Muscle layer of colon (tissue), 2 donors: Measurements from ENCODE around the gene FRMD5.

Experiments
- H3K27ac ChIP-seq: one replicate; pipeline ENCODE4 v1.7.0; 2013; ENCODE audit warnings: low read depth, mild to moderate bottlenecking, low read length, moderate library complexity
- H3K27me3 ChIP-seq, 2 donors: one replicate each; pipeline ENCODE4 v1.7.0; 2013; ENCODE audit warnings: low read length in 2 of 2, mild to moderate bottlenecking in 2 of 2; ENCODE audit not compliant: insufficient read depth in 2 of 2, control insufficient read depth in 1 of 2
- H3K36me3 ChIP-seq: one replicate; pipeline ENCODE4 v1.7.0; 2013; ENCODE audit warnings: mild to moderate bottlenecking, low read length; ENCODE audit not compliant: insufficient read depth
- H3K4me1 ChIP-seq: one replicate; pipeline ENCODE4 v1.7.0; 2013; ENCODE audit warnings: mild to moderate bottlenecking, low read length; ENCODE audit not compliant: insufficient read depth
- H3K4me3 ChIP-seq, 2 donors: one replicate each; pipeline ENCODE4 v1.7.0; 2013; ENCODE audit warnings: low read length in 2 of 2, low read depth in 1 of 2, mild to moderate bottlenecking in 1 of 2, moderate library complexity in 1 of 2
- H3K9ac ChIP-seq: one replicate; pipeline ENCODE4 v1.7.0; 2013; ENCODE audit warnings: low read length
- H3K9me3 ChIP-seq: one replicate; pipeline ENCODE4 v1.7.0; 2013; ENCODE audit warnings: mild to moderate bottlenecking, low read length
- donor health status: abdominal sarcoma.
- donor health status: Adenocarcinoma of cecum.

FRMD5 gene

DNA sequence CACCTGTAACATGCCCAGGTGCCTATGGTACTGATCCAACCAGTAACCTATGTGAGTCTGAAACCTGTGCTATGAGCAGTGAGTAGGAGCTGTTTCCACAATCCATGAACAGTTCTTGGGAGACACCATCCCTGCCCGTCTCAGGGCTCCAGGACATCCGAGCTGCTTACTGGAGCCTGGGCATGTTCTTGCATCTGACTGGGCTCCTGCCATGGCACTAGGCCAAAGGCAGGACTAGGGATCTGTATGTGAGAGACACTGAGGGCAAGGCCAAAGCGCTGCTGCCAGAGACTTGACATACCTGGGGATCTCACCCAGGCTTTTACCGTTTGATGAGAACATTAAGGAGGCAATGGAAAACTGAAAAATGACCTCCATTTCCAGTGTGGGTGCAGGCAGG is 308.5 kb downstream of the FRMD5 start:
- no peak overlapping the region for H3K9ac ChIP-seq
- H3K4me3 ChIP-seq, result no peak overlapping the region
- no peaks in the 10 kb centered on the region for H3K27me3 ChIP-seq
- H3K27ac ChIP-seq, result no peak overlapping the region
- no peaks in the 10 kb centered on the region for H3K4me1 ChIP-seq
- no peaks in the 10 kb centered on the region for H3K9me3 ChIP-seq
- no peaks in the 10 kb centered on the region for H3K36me3 ChIP-seq

DNA sequence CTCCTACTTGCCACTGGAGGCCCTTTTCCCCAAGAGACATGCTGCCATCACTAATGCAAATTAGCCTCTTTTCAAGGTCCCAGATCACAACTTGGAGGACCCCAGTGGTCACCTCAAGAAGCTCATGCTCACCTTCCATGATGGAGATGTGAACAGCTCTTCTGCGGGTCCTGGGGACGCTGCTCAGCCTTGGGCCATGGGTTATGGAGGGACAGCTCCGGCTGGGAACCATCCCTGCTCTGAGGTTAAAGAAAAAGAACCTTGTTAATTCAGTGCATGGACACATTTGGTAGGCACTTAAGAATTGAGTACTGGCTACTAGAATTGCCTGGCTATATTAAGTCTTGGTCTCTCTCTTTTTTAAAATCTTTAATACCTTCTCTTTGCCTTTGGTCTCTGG is 311.5 kb downstream of the FRMD5 start:
- H3K4me1 ChIP-seq, result no peaks in the 10 kb centered on the region
- H3K36me3 ChIP-seq, result no peaks in the 10 kb centered on the region
- no peak overlapping the region for H3K4me3 ChIP-seq
- H3K9ac ChIP-seq, result no peak overlapping the region
- no peak overlapping the region for H3K27ac ChIP-seq
- no peaks in the 10 kb centered on the region for H3K27me3 ChIP-seq
- H3K9me3 ChIP-seq, result no peaks in the 10 kb centered on the region

DNA sequence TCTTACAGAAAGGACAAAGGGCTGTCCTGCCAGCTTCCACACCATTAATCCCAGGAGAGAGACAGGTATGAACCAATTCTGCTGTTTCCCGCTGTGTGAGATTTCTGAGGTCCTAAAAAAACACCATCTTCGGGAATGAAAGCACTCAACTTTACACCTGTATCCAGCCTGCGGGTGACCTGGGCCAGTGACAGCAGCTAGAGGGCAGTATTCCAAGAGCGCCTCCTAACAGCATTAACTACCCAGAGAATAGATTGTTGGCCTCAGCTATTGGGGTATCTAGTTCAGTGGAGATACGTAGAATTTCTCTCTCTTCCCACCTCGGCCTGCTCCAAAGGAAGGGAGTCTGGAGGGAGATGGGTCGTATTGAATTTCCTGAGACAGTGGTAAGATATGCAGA is 313.1 kb downstream of the FRMD5 start:
- Histone ChIP-seq H3K4me1 (no peaks in the 10 kb centered on the region), H3K9me3 (no peaks in the 10 kb centered on the region), H3K9ac (no peak overlapping the region), H3K4me3 (no peak overlapping the region), H3K36me3 (no peaks in the 10 kb centered on the region), H3K27ac (no peak overlapping the region), H3K27me3 (no peaks in the 10 kb centered on the region)

DNA sequence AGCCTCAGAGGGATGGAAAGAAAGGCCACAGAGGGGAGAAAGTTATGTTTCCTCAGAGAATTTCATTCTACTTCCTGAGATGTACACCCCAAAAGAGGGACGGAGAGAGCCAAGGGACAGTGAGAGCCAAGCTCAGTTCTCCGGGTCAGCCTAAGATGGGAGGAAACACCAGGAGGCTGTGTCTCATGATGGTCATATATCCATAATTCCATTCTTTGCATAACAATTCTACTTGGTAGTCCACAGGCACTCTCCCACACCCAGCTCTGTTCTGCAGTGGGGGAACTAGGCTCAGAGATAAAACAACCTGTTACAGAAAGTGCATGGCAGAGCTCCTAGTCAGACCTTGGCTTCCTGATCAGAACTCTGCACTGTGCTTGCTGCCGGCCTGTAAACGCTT is 313.8 kb downstream of the FRMD5 start:
- Histone ChIP-seq H3K27me3 (no peaks in the 10 kb centered on the region), H3K9me3 (no peaks in the 10 kb centered on the region), H3K4me1 (no peaks in the 10 kb centered on the region), H3K27ac (no peak overlapping the region), H3K36me3 (no peaks in the 10 kb centered on the region), H3K9ac (no peak overlapping the region), H3K4me3 (no peak overlapping the region)

DNA sequence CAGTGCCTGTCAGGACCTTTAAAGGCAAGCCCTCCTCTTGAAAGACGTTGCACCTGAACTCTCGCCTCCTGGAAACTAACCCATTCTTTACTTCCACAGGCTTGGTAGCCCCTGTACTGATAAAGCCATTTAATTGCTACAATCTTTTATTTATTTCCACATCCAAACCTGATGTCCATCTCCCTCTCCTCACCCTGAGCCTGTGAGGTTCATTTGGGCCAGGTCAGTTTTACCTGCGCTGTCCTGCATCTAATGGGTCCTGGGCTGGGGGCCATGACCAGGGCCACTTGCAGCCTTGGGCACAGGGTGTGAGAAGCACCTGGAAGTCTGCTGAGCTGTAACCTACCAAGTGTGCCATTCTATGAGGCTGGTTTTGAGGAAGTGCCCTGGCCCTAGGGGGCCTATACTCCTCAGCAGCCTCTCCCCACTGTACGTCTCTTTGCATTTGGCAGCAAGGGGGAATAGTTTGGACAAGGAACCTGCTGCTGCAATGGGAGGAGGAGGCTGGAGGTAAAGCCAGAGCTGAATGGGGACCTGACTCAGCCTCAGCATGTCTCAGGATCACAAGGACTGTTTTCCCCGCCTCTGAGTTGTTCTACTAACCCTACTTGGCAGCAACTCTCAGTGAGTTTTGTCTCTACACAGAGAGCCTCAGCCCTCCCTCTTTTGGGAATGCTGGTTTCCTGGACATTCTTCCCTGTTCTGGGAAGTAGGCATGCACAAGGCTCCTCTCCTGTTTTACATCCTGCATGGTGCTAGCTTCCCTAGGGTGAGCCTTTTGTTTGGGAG is 314.5 kb downstream of the FRMD5 start:
- Histone ChIP-seq H3K27ac (no peak overlapping the region), H3K27me3 (no peaks in the 10 kb centered on the region), H3K4me3 (no peak overlapping the region)

DNA sequence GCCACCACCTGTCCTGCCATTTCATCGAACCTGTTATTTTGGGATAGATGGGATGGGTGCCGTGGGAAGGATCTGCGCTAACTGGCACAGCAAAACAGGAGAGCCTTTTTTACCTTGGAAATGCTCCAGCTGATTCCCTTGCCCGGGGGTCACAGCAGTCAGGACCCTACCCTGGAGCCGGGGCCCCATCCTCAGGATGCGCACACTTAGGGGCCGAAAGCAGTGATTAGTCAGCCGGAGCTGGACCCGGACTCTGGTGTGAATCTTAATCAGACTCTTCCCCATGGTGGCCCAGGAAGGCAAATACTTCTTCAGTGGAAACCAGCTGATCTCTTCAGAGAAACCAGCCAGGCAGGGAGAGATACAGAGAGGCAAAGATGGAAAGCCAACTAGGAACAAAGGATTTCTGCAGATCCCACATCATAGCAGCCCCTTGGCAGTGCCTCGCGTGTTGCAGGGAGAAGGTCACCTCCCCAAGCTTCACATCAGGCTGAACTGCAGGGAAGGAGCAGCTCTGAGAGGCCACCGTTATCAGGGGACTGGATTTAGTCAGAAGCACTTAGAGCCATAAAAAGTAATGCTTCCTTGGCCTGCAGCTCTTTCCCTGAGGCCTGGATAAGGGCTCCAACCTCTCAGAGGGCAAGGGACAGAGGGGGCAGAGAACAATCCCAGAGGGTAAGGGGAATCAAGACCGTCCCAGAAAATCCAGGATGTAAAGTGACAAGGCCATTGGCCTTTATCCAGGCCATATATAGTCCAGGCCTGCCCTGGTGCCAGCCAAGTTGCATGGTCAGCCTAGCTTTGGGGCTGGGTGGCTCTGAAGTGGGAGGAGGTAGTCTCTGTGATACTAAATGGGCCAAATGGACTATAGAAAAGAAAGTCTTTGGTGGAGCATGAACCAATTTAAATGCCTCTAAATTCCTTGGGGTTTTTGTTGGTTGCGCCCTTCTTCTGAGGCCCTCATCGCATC is 315.4 kb downstream of the FRMD5 start:
- H3K4me3 ChIP-seq, result no peak overlapping the region
- H3K27me3 ChIP-seq, result no peaks in the 10 kb centered on the region
- H3K9ac ChIP-seq, result no peak overlapping the region
- H3K9me3 ChIP-seq, result no peaks in the 10 kb centered on the region
- H3K27ac ChIP-seq, result no peak overlapping the region
- no peaks in the 10 kb centered on the region for H3K4me1 ChIP-seq
- H3K36me3 ChIP-seq, result no peaks in the 10 kb centered on the region

More for the DNA sequence above, 314.5 kb downstream of the FRMD5 start:
- no peaks in the 10 kb centered on the region for H3K36me3 ChIP-seq
- H3K4me1 ChIP-seq, result no peaks in the 10 kb centered on the region
- no peak overlapping the region for H3K9ac ChIP-seq
- no peaks in the 10 kb centered on the region for H3K9me3 ChIP-seq

DNA sequence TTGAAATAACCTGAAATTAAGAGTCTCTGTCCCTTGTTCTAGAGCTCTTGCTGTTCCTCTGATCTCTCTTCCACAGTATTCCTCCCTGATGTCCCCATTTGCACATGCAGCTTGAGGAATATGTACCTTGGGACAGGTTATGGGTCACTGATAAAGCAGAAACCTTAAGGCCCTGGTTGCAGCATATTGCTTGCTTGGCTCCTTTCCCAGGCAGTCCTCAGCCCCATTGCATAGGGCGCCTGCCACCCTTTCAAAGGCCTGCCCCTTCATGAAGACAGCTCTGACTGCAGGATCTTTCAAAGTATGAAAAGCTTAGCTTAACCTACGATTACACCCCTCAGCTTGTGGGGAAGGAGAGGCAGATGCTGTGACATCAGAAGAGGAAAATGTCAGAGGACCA is 316.6 kb downstream of the FRMD5 start:
- Histone ChIP-seq H3K27ac (no peak overlapping the region), H3K4me1 (no peaks in the 10 kb centered on the region), H3K9me3 (no peaks in the 10 kb centered on the region), H3K4me3 (no peak overlapping the region), H3K9ac (no peak overlapping the region), H3K36me3 (no peaks in the 10 kb centered on the region), H3K27me3 (no peaks in the 10 kb centered on the region)

DNA sequence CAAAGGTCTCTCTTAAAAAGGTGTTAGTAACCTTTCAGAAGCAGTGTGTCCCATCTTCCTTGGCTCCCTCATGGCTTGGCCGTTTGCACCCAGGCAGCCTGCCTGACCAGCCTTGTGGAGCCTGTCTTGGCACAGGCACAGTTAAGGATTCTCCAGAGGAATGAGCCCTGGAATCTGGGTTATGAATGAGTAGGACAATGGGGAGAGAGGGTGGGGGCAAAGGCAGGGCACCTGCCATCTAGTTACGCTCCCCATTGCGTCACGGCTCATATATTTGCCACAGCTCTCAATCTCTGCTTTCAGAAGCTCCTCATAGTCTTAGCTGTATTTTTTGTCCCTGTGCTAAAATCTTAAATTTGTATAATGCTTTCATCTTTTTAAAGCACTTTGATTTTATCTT is 317.7 kb downstream of the FRMD5 start:
- Histone ChIP-seq H3K36me3 (no peaks in the 10 kb centered on the region), H3K9me3 (no peaks in the 10 kb centered on the region), H3K27ac (no peak overlapping the region), H3K4me3 (no peak overlapping the region), H3K4me1 (no peaks in the 10 kb centered on the region), H3K27me3 (no peaks in the 10 kb centered on the region), H3K9ac (no peak overlapping the region)

DNA sequence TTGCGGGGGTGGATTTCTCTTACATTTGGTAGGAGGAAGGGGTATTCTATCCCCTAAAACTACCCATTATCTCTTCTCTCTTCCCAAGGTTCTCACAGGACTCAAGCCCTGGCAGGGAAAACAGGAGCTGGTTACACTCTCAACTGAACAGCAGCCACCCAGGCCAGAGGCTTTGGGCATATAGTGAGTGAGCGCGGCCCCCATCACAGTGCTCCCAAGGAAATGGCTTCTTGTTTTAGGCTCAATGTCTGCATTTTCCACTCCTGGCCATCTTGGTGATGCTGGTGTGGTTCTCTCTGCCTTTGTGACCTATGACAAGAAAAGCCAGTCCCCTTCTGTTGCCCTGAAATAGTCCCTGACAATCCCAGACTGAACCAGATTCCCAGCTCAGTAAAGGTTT is 318.2 kb downstream of the FRMD5 start:
- Histone ChIP-seq H3K9ac (no peak overlapping the region), H3K4me3 (no peak overlapping the region), H3K36me3 (no peaks in the 10 kb centered on the region), H3K9me3 (no peaks in the 10 kb centered on the region), H3K27me3 (no peaks in the 10 kb centered on the region), H3K27ac (no peak overlapping the region), H3K4me1 (peaks cover 4% of the 10 kb centered on the region)

DNA sequence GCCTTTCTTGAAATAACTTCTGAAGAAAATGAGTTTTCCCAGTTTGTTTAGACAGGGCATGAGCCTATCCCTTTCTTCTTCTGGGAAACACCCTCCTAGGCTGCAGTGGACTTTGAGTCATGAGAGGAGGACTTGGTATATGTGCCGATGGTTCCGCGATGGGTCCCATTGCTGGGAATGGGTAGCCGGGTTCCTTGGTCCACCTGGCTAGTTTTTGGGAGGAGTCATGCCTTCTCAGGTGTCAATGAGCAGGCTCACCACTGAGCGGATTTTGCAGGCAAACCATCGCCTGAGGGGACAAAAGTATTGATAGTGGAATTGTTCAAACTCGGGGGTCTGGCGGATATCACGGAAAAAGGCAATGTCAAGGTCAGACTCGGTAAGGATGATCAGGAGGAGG is 321.4 kb downstream of the FRMD5 start:
- H3K27ac ChIP-seq, result no peak overlapping the region
- H3K4me3 ChIP-seq, result no peak overlapping the region
- H3K27me3 ChIP-seq, result no peaks in the 10 kb centered on the region
- peaks cover 6% of the 10 kb centered on the region for H3K4me1 ChIP-seq
- no peaks in the 10 kb centered on the region for H3K36me3 ChIP-seq
- no peaks in the 10 kb centered on the region for H3K9me3 ChIP-seq
- H3K9ac ChIP-seq, result no peak overlapping the region

DNA sequence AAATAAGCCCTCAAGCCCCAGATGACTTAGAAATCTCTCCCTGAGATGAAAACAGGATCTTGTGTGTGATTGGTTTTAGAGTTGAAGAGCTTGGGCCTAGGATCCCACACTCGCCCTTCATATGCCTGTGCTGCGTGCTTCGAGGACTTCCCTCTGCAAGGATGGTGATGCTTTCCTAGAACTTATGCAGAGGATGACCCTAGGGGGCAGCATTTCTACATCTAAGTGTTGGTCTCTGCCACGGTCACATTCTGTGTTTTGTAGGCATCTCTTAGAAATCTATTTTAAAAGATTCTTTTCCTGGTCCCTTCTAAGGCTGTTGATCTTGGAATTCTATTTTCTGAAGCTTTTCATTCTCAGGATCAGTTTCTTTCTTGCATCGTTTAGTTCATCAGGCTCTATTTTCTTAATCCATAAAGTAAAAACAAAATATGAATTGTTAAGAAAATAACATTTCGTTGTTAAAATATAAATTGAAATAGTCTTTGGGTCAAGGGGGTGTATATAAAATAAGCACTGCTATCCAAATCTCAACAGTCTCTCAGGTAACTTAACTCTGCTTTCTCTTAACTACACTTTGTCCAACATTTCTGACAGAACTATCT is 322.6 kb downstream of the FRMD5 start:
- Histone ChIP-seq H3K4me3 (no peak overlapping the region), H3K9me3 (no peaks in the 10 kb centered on the region), H3K27ac (no peak overlapping the region), H3K27me3 (no peaks in the 10 kb centered on the region), H3K4me1 (peaks cover 6% of the 10 kb centered on the region), H3K36me3 (no peaks in the 10 kb centered on the region), H3K9ac (no peak overlapping the region)
